ENCODE results near the gene ANGPTL4.
A peak's percentile ranks its signal among the peaks of the same experiment; 100 is the strongest.
"Not testable (repeated sequence)": the region's sequence is repeated elsewhere in the genome, so short reads cannot be mapped to it uniquely, and the experiment has no call there.

The ANGPTL4 gene

GRCh38 chr19:8366121-8366581 lies 2.2 kb downstream of the ANGPTL4 start:
- DNase-seq: no peak

- DNase-seq: no peak
These were observed 3.0 kb downstream of the ANGPTL4 start for GRCh38 chr19:8366961-8367326.

DNA sequence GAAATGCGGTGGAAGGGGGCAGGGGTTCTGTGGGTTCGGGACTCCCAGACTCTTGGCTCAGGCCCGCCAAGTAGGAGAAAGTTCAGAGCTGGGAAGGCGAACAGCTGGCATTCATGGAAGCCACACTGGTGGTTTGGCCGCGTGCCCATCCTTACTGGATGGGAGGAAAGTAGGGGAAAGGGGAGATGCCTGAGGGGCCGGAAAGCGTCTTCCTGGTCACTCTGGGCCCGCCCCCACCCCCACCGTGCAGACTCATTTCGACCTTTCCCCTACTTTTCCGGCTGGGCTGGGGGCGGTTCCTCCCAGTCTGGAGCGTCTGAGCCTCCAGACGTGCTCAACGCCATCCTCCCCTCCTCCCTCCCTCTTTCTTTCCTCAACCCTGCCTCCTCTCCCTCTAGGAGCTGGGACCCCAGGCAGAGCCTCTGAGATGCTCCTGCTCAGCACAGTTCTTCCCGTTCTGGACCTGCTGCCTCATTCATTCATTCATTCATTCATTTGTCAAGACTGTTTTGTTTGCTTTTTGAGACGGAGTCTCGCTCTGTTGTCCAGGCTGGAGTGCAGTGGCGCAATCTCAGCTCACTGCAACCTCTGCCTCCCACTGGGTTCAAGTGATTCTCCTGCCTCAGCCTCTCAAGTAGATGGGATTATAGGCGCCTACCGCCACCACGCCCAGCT lies 3.5 kb downstream of the ANGPTL4 start:
- DNase-seq: no peak

DNA sequence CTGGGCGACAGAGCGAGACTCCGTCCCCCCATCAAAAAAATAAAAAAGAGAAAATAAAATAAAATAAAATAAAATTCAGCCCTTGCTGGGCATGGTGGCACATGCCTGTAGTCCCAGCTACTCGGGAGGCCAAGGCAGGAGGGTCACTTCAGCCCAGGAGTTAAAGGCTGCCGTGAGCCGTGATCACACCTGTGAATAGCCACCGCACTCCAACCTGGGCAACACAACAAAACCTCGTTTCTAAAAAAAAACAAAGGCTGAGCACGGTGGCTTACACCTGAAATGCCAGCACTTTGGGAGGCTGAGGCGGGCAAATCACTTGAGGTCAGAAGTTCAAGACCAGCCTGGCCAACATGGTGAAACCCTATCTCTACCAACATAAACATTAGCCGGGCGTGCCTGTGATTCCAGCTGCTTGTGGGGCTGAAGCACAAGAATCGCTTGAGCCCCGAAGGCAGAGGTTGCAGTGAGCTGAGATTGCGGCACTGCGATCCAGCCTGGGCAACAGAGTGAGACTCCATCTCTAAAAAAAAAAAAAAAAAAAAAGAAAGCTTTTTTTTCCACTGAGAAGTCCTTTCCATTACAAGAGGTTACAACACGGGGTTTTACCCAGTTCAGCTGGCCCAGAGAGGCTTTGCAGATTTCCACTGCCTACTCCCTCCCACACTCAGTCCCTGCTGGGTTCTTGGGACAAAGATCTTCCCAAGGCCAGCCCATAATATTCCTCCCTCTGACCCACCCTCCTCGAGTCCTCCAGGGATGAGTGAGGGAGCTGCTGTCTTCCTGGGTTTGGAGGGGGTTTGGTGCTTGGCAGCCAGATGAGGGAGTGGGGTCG lies 6.4 kb downstream of the ANGPTL4 start:
- no peak for DNase-seq

DNA sequence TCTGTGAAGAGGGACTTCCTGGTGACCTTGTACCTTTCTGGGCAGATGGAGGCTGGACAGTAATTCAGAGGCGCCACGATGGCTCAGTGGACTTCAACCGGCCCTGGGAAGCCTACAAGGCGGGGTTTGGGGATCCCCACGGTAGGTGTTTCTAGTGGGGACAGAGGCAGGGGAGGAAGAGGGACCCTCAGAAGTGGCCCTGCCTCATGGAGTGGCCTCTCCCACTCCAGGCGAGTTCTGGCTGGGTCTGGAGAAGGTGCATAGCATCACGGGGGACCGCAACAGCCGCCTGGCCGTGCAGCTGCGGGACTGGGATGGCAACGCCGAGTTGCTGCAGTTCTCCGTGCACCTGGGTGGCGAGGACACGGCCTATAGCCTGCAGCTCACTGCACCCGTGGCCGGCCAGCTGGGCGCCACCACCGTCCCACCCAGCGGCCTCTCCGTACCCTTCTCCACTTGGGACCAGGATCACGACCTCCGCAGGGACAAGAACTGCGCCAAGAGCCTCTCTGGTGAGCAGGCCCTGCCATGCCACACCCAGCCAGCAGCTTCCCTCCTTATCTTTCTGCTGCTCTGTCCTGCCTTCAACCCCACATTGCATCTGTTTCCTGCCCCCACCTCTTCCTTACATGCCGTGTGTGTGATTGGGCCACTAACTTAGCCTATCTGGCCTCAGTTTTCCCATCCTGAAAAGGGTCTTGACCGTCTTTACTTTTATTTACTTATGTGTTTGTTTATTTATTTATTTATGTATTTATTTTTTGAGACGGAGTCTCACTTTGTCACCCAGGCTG lies 7.3 kb downstream of the ANGPTL4 start:
- DNase-seq: no peak

GRCh38 chr19:8373867-8374813 lies 10.2 kb downstream of the ANGPTL4 start:
- no peak for DNase-seq

DNA sequence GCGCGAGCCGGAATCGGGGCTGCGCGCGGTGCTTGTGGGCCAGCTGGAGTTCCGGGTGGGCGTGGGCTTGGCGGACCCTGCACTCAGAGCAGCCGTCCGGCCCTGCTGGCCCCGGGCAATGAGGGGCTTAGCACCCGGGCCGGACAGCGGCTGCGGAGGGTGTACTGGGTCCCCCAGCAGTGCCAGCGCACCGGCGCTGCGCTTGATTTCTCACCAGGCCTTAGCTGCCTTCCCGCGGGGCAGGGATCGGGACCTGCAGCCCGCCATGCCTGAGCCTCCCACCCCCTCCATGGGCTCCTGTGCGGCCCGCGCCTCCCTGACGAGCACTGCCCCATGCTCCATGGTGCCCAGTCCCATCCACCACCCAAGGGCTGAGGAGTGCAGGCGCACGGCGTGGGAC lies 11.8 kb downstream of the ANGPTL4 start:
- not testable (repeated sequence) for DNase-seq

- DNase-seq: not testable (repeated sequence)
These were observed 12.5 kb downstream of the ANGPTL4 start for GRCh38 chr19:8376373-8376974.

DNA sequence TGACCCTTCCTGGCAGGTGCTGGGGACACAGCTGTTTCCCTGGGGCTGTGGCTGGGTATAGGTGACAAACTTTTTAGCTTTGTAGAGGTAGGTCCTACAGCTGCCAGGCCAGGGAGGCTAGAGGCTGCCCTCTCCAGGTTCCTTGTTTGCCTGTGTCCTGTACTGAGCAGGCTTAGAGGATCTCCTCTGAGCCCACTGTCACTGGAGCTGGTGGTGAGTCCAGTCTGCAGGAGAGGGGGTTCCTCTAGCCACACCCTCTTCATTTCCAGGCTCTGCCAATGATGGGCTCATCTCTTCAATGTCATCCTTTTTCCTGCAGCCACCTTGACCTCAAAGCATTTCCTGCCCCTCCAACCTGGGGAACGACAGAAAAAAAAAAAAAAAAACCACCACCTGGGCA lies 13.6 kb downstream of the ANGPTL4 start:
- DNase-seq: no peak

DNA sequence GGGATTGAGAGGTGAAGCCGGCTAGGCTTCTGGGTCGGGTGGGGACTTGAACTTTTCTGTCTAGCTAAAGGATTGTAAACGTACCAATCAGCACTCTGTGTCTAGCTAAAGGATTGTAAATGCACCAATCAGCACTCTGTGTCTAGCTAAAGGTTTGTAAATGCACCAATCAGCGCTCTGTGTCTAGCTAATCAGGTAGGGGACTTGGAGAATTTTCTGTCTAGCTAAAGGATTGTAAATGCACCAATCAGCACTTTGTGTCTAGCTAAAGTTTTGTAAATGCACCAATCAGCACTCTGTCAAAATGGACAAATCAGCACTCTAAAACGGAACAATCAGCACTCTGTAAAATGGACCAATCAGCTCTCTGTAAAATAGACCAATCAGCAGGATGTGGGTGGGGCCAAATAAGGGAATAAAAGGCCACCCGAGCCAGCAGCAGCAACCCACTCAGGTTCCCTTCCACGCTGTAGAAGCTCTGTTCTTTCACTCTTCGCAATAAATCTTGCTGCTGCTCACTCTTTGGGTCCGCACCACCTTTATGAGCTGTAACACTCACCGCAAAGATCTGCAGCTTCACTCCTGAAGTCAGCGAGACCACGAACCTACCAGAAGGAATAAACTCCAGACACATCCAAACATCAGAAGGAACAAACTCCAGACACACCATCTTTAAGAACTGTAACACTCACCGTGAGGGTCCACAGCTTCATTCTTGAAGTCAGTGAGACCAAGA lies 15.4 kb downstream of the ANGPTL4 start:
- not testable (repeated sequence) for DNase-seq

DNA sequence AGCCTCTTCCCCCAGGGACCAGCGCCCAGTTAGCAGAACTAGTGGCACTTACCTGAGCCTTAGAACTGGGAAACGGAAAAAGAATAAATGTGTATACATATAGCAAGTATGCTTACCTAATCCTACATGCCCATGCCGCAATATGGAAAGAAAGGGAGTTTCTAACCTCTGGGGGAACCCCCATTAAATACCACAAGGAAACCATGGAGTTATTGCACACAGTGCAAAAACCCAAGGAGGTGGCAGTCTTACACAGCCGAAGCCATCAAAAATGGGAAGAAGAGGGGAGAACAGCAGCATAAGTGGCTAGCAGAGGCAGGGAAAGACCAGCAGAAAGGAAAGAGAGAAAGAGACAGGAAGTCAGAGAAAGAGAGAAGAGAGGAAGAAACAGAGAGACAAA lies 20.6 kb downstream of the ANGPTL4 start:
- DNase-seq: not testable (repeated sequence)

- DNase-seq: not testable (repeated sequence)
These were observed 21.1 kb downstream of the ANGPTL4 start for GRCh38 chr19:8385103-8385502.

DNA sequence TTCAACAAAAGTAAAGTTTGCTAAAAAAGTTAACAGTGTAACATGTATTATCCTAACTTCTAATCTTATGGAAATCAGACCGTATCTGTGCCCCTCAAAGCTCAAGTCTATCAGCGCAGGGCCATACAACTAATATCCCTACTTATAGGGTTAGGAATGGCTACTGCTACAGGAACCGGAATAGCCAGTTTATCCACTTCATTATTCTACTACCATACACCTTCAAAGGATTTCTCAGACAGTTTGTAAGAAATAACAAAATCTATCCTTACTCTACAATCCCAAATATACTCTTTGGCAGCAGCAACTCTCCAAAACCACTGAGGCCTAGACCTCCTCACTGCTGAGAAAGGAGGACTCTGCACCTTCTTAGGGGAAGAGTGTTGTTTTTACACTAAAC lies 21.6 kb downstream of the ANGPTL4 start:
- not testable (repeated sequence) for DNase-seq

DNA sequence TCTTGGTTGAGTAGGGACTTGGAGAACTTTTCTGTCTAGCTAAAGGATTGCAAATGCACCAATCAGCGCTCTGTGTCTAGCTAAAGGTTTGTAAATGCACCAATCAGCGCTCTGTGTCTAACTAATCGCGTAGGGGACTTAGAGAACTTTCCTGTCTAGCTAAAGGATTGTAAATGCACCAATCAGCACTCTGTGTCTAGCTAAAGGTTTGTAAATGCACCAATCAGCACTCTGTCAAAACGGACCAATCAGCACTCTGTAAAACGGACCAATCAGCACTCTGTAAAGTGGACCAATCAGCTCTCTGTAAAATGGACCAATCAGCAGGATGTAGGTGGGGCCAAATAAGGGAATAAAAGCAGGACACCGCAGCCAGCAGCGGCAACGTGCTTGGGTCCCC lies 22.5 kb downstream of the ANGPTL4 start:
- DNase-seq: not testable (repeated sequence)

DNA sequence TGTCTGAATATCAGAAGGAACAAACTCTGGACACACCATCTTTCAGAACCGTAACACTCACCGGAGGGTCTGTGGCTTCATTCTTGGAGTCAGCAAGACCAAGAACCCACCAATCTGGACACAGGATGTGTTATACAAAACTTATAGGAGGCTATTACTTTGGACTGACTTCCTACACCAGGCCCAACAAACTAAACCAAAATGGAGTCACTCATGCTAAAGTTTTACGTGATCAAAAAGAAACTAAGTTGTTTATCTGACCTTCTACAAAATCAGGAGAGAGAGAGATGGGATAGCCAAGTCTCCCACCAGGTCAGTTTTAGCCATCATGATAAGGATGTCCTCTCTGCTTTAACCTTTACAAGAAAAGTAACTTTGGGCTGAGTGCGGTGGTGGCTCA lies 23.0 kb downstream of the ANGPTL4 start:
- DNase-seq: no peak

DNA sequence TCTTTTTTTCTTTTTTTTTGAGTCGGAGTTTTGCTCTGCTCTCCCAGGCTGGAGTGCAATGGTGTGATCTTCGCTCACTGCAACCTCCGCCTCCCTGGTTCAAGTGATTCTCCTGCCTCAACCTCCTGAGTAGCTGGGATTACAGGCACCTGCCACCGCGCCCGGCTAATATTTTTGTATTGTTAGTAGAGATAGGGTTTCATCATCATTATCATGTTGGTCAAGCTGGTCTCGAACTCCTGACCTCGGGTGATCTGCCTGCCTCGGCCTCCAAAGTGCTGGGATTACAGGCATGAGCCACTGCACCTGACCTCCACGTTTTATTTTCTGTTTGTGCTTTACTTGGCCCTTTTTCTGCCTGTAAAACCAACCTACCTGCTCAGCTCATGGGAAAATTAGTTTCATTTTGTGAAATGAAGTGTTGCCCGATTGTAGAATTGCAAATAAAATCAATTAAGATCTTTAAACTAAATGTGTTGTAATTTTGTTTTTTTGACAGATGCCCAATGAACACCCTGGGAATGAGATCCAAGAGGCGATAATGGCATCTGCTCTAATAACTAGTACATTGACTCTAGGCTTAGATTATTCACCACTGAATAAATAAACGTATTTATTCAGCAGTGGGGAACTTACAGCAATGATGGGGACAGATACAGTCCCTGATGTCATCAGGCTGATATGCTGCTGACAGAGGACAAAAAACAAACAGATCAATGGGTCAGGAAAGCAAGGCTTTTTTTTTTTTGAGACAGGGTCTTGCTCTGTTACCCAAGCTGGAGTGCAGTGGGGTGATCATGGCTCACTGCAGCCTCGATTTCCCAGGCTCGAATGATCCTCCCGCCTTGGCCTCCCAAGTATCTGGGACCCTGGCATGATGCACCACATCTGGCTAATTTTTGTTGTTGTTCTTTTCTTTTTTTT lies 24.0 kb downstream of the ANGPTL4 start:
- DNase-seq: no peak

DNA sequence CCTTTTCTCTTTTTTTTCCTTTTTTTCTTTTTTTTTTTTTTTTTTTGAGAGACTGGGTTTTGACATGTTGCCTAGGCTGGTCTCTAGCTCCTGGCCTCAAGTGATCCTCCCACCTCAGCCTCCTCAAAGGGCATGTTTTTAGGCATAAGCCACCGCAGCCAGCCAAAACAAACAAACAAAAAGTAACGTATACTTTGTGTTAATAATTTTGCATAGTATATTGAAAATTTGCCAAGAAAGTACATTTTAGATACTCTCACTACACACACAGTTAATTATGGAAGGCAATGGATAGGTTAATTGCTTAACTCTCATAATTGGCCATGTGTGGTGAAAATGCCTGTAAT lies 24.6 kb downstream of the ANGPTL4 start:
- DNase-seq: no peak

DNA sequence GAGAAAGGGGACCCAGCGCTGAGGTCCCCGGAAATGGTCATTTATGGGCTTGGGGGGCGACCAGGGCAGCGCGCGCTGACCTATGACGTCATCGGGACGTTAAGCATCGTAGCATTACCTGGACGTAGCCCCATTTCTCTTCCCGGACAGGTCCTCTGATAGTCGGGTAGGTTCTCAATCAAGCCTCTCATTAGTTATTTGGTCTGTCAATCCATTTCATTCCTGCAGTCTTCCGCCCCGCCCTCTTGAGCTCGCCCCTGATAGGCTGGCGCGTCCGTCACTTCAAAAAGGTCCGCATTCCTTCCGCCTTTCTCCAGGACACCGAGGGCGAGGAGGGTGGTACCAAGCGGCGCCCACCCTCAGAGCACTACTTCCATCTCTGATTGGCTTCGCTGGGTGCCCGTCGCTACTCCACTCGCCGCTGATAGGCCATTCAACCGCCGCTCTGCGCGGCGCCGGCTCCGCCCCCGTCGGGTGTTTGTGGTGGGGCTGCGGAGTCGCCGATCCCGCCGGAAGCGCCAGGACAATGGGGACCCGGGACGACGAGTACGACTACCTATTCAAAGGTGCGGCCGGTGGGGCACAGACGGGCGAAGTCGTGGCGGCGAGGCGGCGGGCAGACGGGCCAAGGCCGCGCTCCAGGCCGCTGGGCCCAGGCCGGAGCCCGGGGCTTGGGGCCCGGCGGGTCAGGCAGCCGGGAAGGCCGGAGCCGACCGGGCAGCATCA lies 26.1 kb downstream of the ANGPTL4 start, which contains the start of gene RAB11B:
Gene RAB11B (plus strand): TSS at position 470 of the 726 bp plus-strand sequence. CDS start 57 bp downstream, at position 527.
- DNase-seq: peak; percentile 86 to 100

DNA sequence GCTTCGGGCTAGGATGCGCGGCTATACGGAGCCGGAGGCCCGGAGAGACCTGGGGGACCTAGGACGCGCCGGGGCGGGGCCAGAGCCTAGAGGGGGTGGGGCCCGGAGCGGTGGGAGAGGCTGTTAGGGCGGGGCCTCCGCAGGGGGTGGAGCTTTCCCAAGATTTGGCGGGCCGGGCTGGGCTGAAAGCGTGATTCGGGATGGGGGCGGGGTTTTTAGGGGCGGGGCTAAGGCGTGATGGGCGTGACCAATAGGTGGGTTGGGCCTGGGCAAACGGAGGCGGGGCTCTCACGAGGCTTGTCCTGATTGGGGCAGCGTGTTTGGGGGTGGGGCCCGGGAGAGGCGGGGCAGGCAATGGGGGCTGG lies 26.6 kb downstream of the ANGPTL4 start:
- peak; percentile 80 to 97 for DNase-seq
